Measurements from ENCODE around the gene ALKBH4. TPM values are rescaled to one million over a fixed set of nuclear protein-coding genes. Genes with fewer than 3 reads are reported as not detected.

The ALKBH4 gene
- total and polyA plus RNA-seq, 2 of the 8 experiments (the other 6 are each of a cell fraction or from before 2014, with no cell fraction given) = 10.2 to 16.6 TPM

GRCh38 chr7:102453319-102453718, 11.3 kb downstream of the ALKBH4 start:
- no peak overlapping the region for H2BK20ac ChIP-seq (ENCODE audit: low read length)
- H2AK5ac ChIP-seq (ENCODE audit: low read depth, low read length) = no peak overlapping the region
- H3K4me2 ChIP-seq (ENCODE audit: insufficient read depth in 1 of 2, low read depth in 2 of 2, low read length in 2 of 2) = no peak overlapping the region
- FAIRE-seq = no peak
- H3K9ac ChIP-seq (replicated peaks in 1 of 4; ENCODE audit: extremely low read depth in 1 of 4, low read depth in 3 of 4, low read length in 3 of 4) = no peak overlapping the region
- 93% methylated on average over 7 of the region's 7 CpGs; no CpG with 5 or more reads in 1 of the 2 experiments for WGBS, 2 experiments (ENCODE audit: extremely low coverage in 1 of 2, insufficient coverage in 1 of 2, insufficient read length in 1 of 2, insufficient replicate concordance in 2 of 2, low coverage in 1 of 2, low lambda C conversion rate in 2 of 2, missing lambda C conversion rate in 1 of 2)
- no peak overlapping the region for H3K4ac ChIP-seq (replicated peaks; ENCODE audit: insufficient read length, low read depth, low read length)
- H4K5ac ChIP-seq (ENCODE audit: insufficient read length, low read depth, low read length) = no peak overlapping the region
- H4K91ac ChIP-seq (replicated peaks; ENCODE audit: insufficient read length, low read length) = no peak overlapping the region
- TF ChIP-seq SUZ12 (IDR thresholded peaks at IDR 0.05; ENCODE audit: low read length) = no peak
- no peak for TF ChIP-seq CHD2 (IDR thresholded peaks at IDR 0.05; ENCODE audit: low read length)
- no peak for TF ChIP-seq KDM5A (IDR thresholded peaks at IDR 0.05; ENCODE audit: low read length)
- TF ChIP-seq BACH1 (IDR thresholded peaks at IDR 0.05; ENCODE audit: low read length) = no peak
- TF ChIP-seq TAF7 (optimal IDR thresholded peaks at IDR 0.05; ENCODE audit: borderline replicate concordance, low read depth, low read length) = no peak
- TF ChIP-seq EGR1 (IDR thresholded peaks at IDR 0.05; ENCODE audit: borderline replicate concordance, low read depth, low read length) = no peak
- no peak for TF ChIP-seq CHD1 (IDR thresholded peaks at IDR 0.05; ENCODE audit: low read depth, low read length)
- TF ChIP-seq POU5F1 (IDR thresholded peaks at IDR 0.05; ENCODE audit: low read depth, low read length) = no peak
- TF ChIP-seq MAX (IDR thresholded peaks at IDR 0.05) = no peak
- no peak for TF ChIP-seq FOSL1 (IDR thresholded peaks at IDR 0.05; ENCODE audit: insufficient read depth, low read depth, low read length)
- no peak for TF ChIP-seq GTF2F1 (IDR thresholded peaks at IDR 0.05; ENCODE audit: borderline replicate concordance, low read depth, low read length)
- no peak for TF ChIP-seq ATF3 (IDR thresholded peaks at IDR 0.05; ENCODE audit: insufficient read depth, low read depth, low read length)
- no peak for TF ChIP-seq TCF12 (IDR thresholded peaks at IDR 0.05; ENCODE audit: low read depth, low read length)
- no peak overlapping the region for H2BK12ac ChIP-seq (ENCODE audit: low read depth, low read length)
- H3K79me2 ChIP-seq (ENCODE audit: control insufficient read depth in 1 of 2, insufficient read depth in 2 of 2, low read length in 2 of 2) = no peaks in the 10 kb centered on the region
- no peak overlapping the region for H4K8ac ChIP-seq (ENCODE audit: extremely low read depth, insufficient read depth, low read length)
- H3K14ac ChIP-seq (ENCODE audit: insufficient read length) = no peak overlapping the region
- H3K4me3 ChIP-seq (ENCODE audit: extremely low read depth in 1 of 4, insufficient read depth in 2 of 4, low read depth in 3 of 4, low read length in 4 of 4) = no peak overlapping the region
- no peak overlapping the region for H3K23ac ChIP-seq (ENCODE audit: insufficient read length)
- ChIA-PET CTCF (ENCODE audit: partially characterized antibody) (interaction anchor here (1.6 kb wide), 1 partner anchor 46 kb away, joined by 3 read pairs; no protein-coding TSS in a partner anchor), POLR2A (ENCODE audit: partially characterized antibody) (interaction anchor here (1.4 to 4.5 kb wide), 6 partner anchors 7 to 58 kb away, joined by 5 to 27 read pairs (median 14); partner anchors contain the start of genes ALKBH4, LRWD1 and PRKRIP1)
- H2BK5ac ChIP-seq (ENCODE audit: low read depth, low read length) = no peak overlapping the region
- no peaks in the 10 kb centered on the region for H4K20me1 ChIP-seq (replicated peaks in 1 of 2; ENCODE audit: control insufficient read depth in 1 of 2, insufficient read depth in 2 of 2, low read length in 2 of 2)
- H2BK120ac ChIP-seq (replicated peaks; ENCODE audit: low read depth, low read length) = no peak overlapping the region
- no peaks in the 10 kb centered on the region; the same call in 1 of the 2 replicates for H3K23me2 ChIP-seq (ENCODE audit: low read depth, low read length)
- H3K4me1 ChIP-seq (replicated peaks in 1 of 4; ENCODE audit: control insufficient read depth in 3 of 4, insufficient read depth in 4 of 4, low read length in 3 of 4) = peaks cover 0 to 3% (median 0%) of the 10 kb centered on the region in 4 experiments; a peak in 2 of 7 replicates
- H3K9me3 ChIP-seq (ENCODE audit: insufficient read depth in 2 of 2, low read depth in 1 of 2, low read length in 1 of 2) = no peaks in the 10 kb centered on the region
- H3K27ac ChIP-seq (ENCODE audit: low read depth, low read length) = no peak overlapping the region
- no peaks in the 10 kb centered on the region; a peak in 1 of 7 replicates for H3K27me3 ChIP-seq (replicated peaks in 1 of 4; ENCODE audit: control insufficient read depth in 3 of 4, extremely low read depth in 1 of 4, insufficient read depth in 3 of 4, low read length in 3 of 4)
- no peak for DNase-seq (ENCODE audit: low read depth in 1 of 2, low spot score in 2 of 2)
- H3K56ac ChIP-seq (replicated peaks; ENCODE audit: insufficient read length, low read depth, low read length) = no peak overlapping the region
- no peaks in the 10 kb centered on the region for H3K79me1 ChIP-seq (ENCODE audit: low read depth, low read length)
- no peak overlapping the region for H2BK15ac ChIP-seq (ENCODE audit: low read length)
- no peak overlapping the region for H3K18ac ChIP-seq (ENCODE audit: extremely low read depth, low read length)
- H2AFZ ChIP-seq (ENCODE audit: low read length) = no peak overlapping the region
- peaks cover 4 to 15% (median 13%) of the 10 kb centered on the region in 4 experiments; a peak in 5 of 8 replicates for H3K36me3 ChIP-seq (ENCODE audit: control insufficient read depth in 2 of 4, insufficient read depth in 4 of 4, low read length in 3 of 4)
